Hepatocyte (in vitro differentiated cells): ENCODE data around the gene HSD17B8. TPM values are rescaled to one million over a fixed set of nuclear protein-coding genes. Genes with fewer than 3 reads are reported as not detected.

Experiments used
- DNase-seq: peaks from one replicate; pipeline ENCODE4 v3.0.0-alpha.2; 2016; ENCODE audit warnings: low spot score
- H2AFZ ChIP-seq: fragments of 200-600 bp; sonication (generic); 2 replicates; pipeline ENCODE4 v1.6.0; 2016; ENCODE audit warnings: antibody characterized with exemption, mild to moderate bottlenecking
- H3K27ac ChIP-seq: fragments of 200-600 bp; sonication (generic); 2 replicates; pipeline ENCODE4 v1.5.1; 2016; ENCODE audit warnings: mild to moderate bottlenecking
- H3K27me3 ChIP-seq: fragments of 200-600 bp; sonication (generic); 2 replicates; pipeline ENCODE4 v1.6.1; 2016
- H3K36me3 ChIP-seq: fragments of 200-600 bp; sonication (generic); replicated peaks from 2 replicates; pipeline ENCODE4 v1.5.1; 2016; ENCODE audit warnings: low read depth; ENCODE audit not compliant: insufficient read depth
- H3K4me1 ChIP-seq: fragments of 200-600 bp; sonication (generic); 2 replicates; pipeline ENCODE4 v1.5.1; 2016; ENCODE audit warnings: mild to moderate bottlenecking, moderate library complexity; ENCODE audit not compliant: insufficient read depth
- H3K4me2 ChIP-seq: fragments of 200-600 bp; sonication (generic); 2 replicates; pipeline ENCODE4 v1.6.0; 2016
- H3K4me3 ChIP-seq: fragments of 200-600 bp; sonication (generic); 2 replicates; pipeline ENCODE4 v1.5.1; 2016; ENCODE audit warnings: mild to moderate bottlenecking
- H3K79me2 ChIP-seq: fragments of 200-600 bp; sonication (generic); 2 replicates; pipeline ENCODE4 v1.6.0; 2017; ENCODE audit warnings: mild to moderate bottlenecking
- H3K9me2 ChIP-seq: fragments of 200-600 bp; sonication (generic); replicated peaks from 2 replicates; pipeline ENCODE4 v1.6.0; 2017; ENCODE audit warnings: mild to moderate bottlenecking; ENCODE audit not compliant: insufficient read depth
- H3K9me3 ChIP-seq: fragments of 200-600 bp; sonication (generic); 2 replicates; pipeline ENCODE4 v1.5.1; 2016; ENCODE audit warnings: low read depth, mild to moderate bottlenecking
- H4K20me1 ChIP-seq: fragments of 200-600 bp; sonication (generic); 2 replicates; pipeline ENCODE4 v1.6.0; 2016; ENCODE audit warnings: mild to moderate bottlenecking; ENCODE audit not compliant: insufficient read depth, poor library complexity, severe bottlenecking
- EZH2 ChIP-seq: fragments of 200-600 bp; sonication (generic); IDR thresholded peaks from 2 replicates; pipeline ENCODE4 v1.6.1; 2016; ENCODE audit warnings: antibody characterized with exemption, mild to moderate bottlenecking, borderline replicate concordance
- EZH2phosphoT487 ChIP-seq: fragments of 200-600 bp; sonication (generic); IDR thresholded peaks from one replicate; pipeline ENCODE4 v1.6.1; 2018; ENCODE audit warnings: antibody characterized with exemption, mild to moderate bottlenecking, low read depth, moderate library complexity; ENCODE audit not compliant: unreplicated experiment, severe bottlenecking
- WGBS: methylation state at CpG from one replicate; pipeline ENCODE4 v1.1.6; 2016; ENCODE audit warnings: low lambda C conversion rate; ENCODE audit errors: missing lambda C conversion rate; 5-methylcytosine and 5-hydroxymethylcytosine counted together
- polyA plus RNA-seq: library from polyadenylated mRNA; unstranded; fragments of >200 nt; fragmentation: Nextera tagmentation; extraction: Ambion mirVana; gene quantifications from 2 replicates; pipeline ENCODE4 v1.2.1, GENCODE V29; 2016
- total RNA-seq: library from RNA; depleted of rRNA; stranded (reverse); fragments of >200 nt; gene quantifications from 2 replicates; pipeline ENCODE4 v1.2.3, GENCODE V29; 2014
- TF ChIP-seq, protein P1 (sequence below): fragments of 200-600 bp; sonication (generic); IDR thresholded peaks from 2 replicates; pipeline ENCODE4 v1.5.1; 2016; ENCODE audit warnings: antibody characterized with exemption, mild to moderate bottlenecking; ENCODE audit not compliant: poor library complexity

The HSD17B8 gene
- total and polyA plus RNA-seq, 2 experiments from 2014 or later = 6.0 to 12.9 TPM

- WGBS = 78% methylated on average over 6 of the region's 14 CpGs
- TF ChIP-seq EZH2 (no peak), EZH2phosphoT487 (no peak)
Observed at GRCh38 chr6:33164665-33165373, 39.6 kb upstream of the HSD17B8 start.

GRCh38 chr6:33165581-33166258 is 38.7 kb upstream of the HSD17B8 start:
- H4K20me1 ChIP-seq = no peaks in the 10 kb centered on the region
- 93% methylated on average over 17 of the region's 17 CpGs for WGBS

More at GRCh38 chr6:33164665-33165373, 39.6 kb upstream of the HSD17B8 start:
- no peak overlapping the region for H3K4me3 ChIP-seq
- H3K36me3 ChIP-seq = no peaks in the 10 kb centered on the region
- no peaks in the 10 kb centered on the region for H3K27me3 ChIP-seq
- peaks cover 7% of the 10 kb centered on the region for H3K4me1 ChIP-seq
- no peak overlapping the region for H3K4me2 ChIP-seq
- no peaks in the 10 kb centered on the region for H4K20me1 ChIP-seq
- H3K9me2 ChIP-seq = no peaks in the 10 kb centered on the region
- no peaks in the 10 kb centered on the region for H3K79me2 ChIP-seq
- DNase-seq = no peak
- no peak overlapping the region for H3K27ac ChIP-seq
- no peak overlapping the region for H2AFZ ChIP-seq
- H3K9me3 ChIP-seq = no peaks in the 10 kb centered on the region

GRCh38 chr6:33166363-33166762 is 38.1 kb upstream of the HSD17B8 start:
- no peak for DNase-seq
- Histone ChIP-seq H3K9me3 (no peaks in the 10 kb centered on the region), H4K20me1 (no peaks in the 10 kb centered on the region), H3K4me1 (peaks cover 7% of the 10 kb centered on the region), H3K36me3 (no peaks in the 10 kb centered on the region), H3K4me3 (no peak overlapping the region), H3K4me2 (no peak overlapping the region), H3K79me2 (no peaks in the 10 kb centered on the region), H2AFZ (no peak overlapping the region), H3K9me2 (no peaks in the 10 kb centered on the region), H3K27ac (no peak overlapping the region), H3K27me3 (no peaks in the 10 kb centered on the region)
- 93% methylated on average over 6 of the region's 6 CpGs for WGBS
- TF ChIP-seq, protein P1, sequence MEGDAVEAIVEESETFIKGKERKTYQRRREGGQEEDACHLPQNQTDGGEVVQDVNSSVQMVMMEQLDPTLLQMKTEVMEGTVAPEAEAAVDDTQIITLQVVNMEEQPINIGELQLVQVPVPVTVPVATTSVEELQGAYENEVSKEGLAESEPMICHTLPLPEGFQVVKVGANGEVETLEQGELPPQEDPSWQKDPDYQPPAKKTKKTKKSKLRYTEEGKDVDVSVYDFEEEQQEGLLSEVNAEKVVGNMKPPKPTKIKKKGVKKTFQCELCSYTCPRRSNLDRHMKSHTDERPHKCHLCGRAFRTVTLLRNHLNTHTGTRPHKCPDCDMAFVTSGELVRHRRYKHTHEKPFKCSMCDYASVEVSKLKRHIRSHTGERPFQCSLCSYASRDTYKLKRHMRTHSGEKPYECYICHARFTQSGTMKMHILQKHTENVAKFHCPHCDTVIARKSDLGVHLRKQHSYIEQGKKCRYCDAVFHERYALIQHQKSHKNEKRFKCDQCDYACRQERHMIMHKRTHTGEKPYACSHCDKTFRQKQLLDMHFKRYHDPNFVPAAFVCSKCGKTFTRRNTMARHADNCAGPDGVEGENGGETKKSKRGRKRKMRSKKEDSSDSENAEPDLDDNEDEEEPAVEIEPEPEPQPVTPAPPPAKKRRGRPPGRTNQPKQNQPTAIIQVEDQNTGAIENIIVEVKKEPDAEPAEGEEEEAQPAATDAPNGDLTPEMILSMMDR = no peak

More at GRCh38 chr6:33165581-33166258, 38.7 kb upstream of the HSD17B8 start:
- Histone ChIP-seq H3K27ac (no peak overlapping the region), H3K36me3 (no peaks in the 10 kb centered on the region), H3K4me2 (no peak overlapping the region), H3K27me3 (no peaks in the 10 kb centered on the region), H3K9me3 (no peaks in the 10 kb centered on the region), H3K4me1 (peaks cover 7% of the 10 kb centered on the region), H3K79me2 (no peaks in the 10 kb centered on the region), H2AFZ (no peak overlapping the region), H3K4me3 (no peak overlapping the region), H3K9me2 (no peaks in the 10 kb centered on the region)
- DNase-seq = no peak
- no peak for TF ChIP-seq EZH2
- no peak for TF ChIP-seq EZH2phosphoT487
- TF ChIP-seq, protein P1 = no peak

DNA sequence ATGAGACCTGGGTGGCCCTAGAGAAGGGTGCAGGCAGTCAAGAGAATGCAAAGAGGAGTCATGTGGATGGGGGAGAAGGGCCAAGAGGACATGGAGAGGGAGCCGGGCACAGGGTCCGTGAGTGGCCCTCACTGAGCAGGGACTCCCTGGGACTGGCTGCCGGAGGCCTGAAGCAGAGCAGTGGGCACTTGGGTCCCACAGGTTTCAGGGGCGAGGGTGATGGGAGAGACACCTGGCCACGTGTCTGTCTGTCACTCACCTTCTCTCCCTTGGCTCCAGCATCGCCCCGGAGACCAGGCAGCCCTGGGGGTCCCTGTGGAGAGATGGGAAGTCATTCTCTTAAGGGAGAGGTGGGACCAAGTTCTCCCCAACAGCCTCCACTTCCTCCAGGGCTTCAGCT is 37.6 kb upstream of the HSD17B8 start:
- no peaks in the 10 kb centered on the region for H3K27me3 ChIP-seq
- H3K4me1 ChIP-seq = peaks cover 4% of the 10 kb centered on the region
- TF ChIP-seq EZH2phosphoT487 (no peak), EZH2 (no peak)
- TF ChIP-seq, protein P1 = no peak
- H3K4me2 ChIP-seq = no peak overlapping the region
- no peaks in the 10 kb centered on the region for H3K79me2 ChIP-seq
- WGBS = 86% methylated on average over 7 of the region's 7 CpGs
- no peaks in the 10 kb centered on the region for H3K9me2 ChIP-seq
- H3K27ac ChIP-seq = no peak overlapping the region
- H2AFZ ChIP-seq = no peak overlapping the region
- no peak overlapping the region for H3K4me3 ChIP-seq
- no peak for DNase-seq
- H4K20me1 ChIP-seq = no peaks in the 10 kb centered on the region
- no peaks in the 10 kb centered on the region for H3K36me3 ChIP-seq
- no peaks in the 10 kb centered on the region for H3K9me3 ChIP-seq
